ENCODE measurements around the gene FHL1. TPM values are rescaled to one million over a fixed set of nuclear protein-coding genes. Genes with fewer than 3 reads are reported as not detected.

The FHL1 gene
- total RNA-seq, 1 experiment from 2014 or later = 20.0 TPM

DNA sequence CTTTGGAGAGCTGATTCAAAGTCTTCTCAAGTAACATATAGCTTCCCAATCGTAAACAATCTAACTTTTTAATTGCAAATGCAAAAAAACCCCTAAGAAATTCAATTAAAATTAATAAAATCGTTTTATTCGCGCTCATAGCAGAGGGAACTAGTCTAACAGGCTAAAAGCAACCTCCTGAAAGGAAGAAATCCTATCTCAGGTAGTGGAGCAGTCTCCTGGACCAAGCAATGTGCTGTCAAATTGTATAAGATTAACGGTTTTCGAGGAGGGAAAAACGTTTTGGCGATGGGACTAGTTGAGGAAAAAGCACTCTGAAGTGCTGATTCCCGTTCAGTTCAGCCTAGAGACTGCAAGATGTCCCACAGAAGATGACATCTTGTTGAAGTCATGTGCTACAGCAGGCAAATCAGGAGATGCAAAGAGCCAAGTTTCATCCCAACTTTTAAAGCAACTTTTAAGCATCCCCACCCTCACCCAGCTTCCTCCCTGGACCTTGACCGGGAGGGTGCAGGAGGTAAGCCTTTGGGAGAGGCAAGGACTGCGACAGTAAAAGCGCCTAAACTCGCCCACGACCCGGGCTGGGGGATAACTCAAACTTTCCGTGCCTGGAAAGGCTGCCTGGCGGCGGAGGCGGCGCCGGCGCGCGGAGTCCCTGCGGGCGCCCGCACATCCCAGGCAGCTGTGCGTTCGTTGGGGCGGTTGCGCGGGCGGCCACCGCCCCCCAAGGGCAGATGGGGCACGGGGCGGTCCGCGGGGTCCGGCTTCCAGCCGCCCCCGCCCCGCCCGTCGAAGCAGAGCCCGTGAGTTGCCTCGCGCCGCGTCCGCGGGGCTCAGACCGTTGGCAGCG lies 103.1 kb downstream of the FHL1 start (continued):
- TF ChIP-seq, protein P1, sequence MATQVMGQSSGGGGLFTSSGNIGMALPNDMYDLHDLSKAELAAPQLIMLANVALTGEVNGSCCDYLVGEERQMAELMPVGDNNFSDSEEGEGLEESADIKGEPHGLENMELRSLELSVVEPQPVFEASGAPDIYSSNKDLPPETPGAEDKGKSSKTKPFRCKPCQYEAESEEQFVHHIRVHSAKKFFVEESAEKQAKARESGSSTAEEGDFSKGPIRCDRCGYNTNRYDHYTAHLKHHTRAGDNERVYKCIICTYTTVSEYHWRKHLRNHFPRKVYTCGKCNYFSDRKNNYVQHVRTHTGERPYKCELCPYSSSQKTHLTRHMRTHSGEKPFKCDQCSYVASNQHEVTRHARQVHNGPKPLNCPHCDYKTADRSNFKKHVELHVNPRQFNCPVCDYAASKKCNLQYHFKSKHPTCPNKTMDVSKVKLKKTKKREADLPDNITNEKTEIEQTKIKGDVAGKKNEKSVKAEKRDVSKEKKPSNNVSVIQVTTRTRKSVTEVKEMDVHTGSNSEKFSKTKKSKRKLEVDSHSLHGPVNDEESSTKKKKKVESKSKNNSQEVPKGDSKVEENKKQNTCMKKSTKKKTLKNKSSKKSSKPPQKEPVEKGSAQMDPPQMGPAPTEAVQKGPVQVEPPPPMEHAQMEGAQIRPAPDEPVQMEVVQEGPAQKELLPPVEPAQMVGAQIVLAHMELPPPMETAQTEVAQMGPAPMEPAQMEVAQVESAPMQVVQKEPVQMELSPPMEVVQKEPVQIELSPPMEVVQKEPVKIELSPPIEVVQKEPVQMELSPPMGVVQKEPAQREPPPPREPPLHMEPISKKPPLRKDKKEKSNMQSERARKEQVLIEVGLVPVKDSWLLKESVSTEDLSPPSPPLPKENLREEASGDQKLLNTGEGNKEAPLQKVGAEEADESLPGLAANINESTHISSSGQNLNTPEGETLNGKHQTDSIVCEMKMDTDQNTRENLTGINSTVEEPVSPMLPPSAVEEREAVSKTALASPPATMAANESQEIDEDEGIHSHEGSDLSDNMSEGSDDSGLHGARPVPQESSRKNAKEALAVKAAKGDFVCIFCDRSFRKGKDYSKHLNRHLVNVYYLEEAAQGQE (IDR thresholded peaks at IDR 0.05; ENCODE audit: low read depth) = no peak

DNA sequence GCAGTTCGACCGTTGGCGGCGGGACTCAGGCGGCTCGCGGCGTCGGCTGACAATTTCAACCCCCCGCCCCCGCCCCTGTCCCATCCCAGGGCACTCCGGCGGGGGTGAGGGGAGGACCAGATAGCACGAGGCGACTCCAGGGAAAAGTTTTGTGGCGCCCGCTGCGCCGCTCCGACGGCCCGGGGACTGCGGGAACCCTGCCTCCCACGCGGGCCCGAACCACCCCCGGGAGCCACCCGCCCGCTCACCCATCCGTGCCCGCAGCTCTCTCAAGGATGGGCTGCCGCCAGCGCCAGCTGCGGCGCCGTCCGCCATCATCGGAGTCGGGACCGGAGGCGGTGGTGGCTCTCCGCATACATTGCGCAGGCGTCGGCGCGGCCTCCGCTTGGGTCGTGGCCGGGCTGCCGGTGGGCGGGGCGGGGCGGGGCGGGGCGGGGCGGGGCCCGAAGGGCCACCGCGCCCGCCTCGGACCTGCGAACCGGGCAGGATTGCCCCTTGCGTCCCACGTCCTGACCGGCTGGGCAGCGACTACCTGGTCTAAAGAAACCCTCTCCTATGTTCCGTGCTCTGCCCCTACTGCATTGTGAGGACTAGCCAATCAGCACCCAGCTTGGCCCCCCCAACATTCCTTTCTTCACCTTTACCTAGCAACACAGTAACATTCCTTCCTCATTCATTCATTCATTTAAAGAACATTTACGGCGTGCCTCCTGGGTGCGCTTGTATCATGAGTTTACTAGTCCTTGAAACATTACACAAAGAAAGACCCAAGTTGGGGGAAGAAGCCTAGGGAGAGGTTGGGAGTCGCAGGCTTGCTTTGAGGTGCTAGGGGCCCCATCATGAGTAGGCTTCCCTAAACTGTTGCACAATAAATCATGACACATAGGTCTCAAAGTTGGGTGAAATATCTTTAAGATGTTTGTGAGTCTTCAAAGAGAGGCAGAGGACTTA lies 104.0 kb downstream of the FHL1 start, which contains the start of gene MAP7D3:
Gene MAP7D3 (minus strand): TSS at position 360 of the 951 bp plus-strand sequence. CDS start 42 bp downstream, at position 318.
- no peaks in the 10 kb centered on the region for H4K20me1 ChIP-seq (ENCODE audit: insufficient read depth)
- no peaks in the 10 kb centered on the region for H3K36me3 ChIP-seq (ENCODE audit: control insufficient read depth in 1 of 2, insufficient read depth in 2 of 2, low read length in 2 of 2)
- no peaks in the 10 kb centered on the region for H3K9me3 ChIP-seq (ENCODE audit: control insufficient read depth in 1 of 2, insufficient read depth in 1 of 2, low read depth in 1 of 2, low read length in 2 of 2)
- peak within 1 kb of the TSS; percentile 60 for H3K27ac ChIP-seq (ENCODE audit: low read depth, low read length)
- intact Hi-C loops (cut with micrococcal nuclease) = loop anchor here (10.0 kb wide), 1 partner anchor 243 kb away; the partner anchor contains the start of gene HTATSF1
- H3K79me2 ChIP-seq (ENCODE audit: insufficient read depth, low read length) = peaks cover 33% of the 10 kb centered on the region
- peak; percentile 85 for ATAC-seq
- RAD21 ChIA-PET (ENCODE audit: low non-redundant PET in 1 of 2, low total read pairs in 2 of 2, uncharacterized antibody in 2 of 2, unreplicated experiment in 2 of 2) = no interaction called here
- POLR2A ChIA-PET = no interaction called here
- BruUV-seq (replicated peaks) = no TSS peak
- CTCF ChIA-PET = no interaction called here
- no peaks in the 10 kb centered on the region for H3K27me3 ChIP-seq (ENCODE audit: insufficient read depth, low read length)
- peak; percentile 16 for DNase-seq (ENCODE audit: low read depth, low spot score)
- peak within 1 kb of the TSS; percentile 58 to 65 for H3K4me3 ChIP-seq (replicated peaks in 1 of 2; ENCODE audit: low read depth in 1 of 2, low read length in 2 of 2)
- H2AFZ ChIP-seq (ENCODE audit: low read depth, low read length, poor library complexity, severe bottlenecking) = peak within 1 kb of the TSS; percentile 78
- H3K4me2 ChIP-seq (ENCODE audit: low read length) = peak within 1 kb of the TSS; percentile 75
- H3K9me2 ChIP-seq (ENCODE audit: insufficient read depth) = no peaks in the 10 kb centered on the region
- peaks cover 3 to 15% of the 10 kb centered on the region in 2 experiments for H3K4me1 ChIP-seq (ENCODE audit: control insufficient read depth in 1 of 2, insufficient read depth in 2 of 2, low read length in 2 of 2)
- H3K9ac ChIP-seq (ENCODE audit: low read length) = peak within 1 kb of the TSS; percentile 75
- TF ChIP-seq, protein P2, sequence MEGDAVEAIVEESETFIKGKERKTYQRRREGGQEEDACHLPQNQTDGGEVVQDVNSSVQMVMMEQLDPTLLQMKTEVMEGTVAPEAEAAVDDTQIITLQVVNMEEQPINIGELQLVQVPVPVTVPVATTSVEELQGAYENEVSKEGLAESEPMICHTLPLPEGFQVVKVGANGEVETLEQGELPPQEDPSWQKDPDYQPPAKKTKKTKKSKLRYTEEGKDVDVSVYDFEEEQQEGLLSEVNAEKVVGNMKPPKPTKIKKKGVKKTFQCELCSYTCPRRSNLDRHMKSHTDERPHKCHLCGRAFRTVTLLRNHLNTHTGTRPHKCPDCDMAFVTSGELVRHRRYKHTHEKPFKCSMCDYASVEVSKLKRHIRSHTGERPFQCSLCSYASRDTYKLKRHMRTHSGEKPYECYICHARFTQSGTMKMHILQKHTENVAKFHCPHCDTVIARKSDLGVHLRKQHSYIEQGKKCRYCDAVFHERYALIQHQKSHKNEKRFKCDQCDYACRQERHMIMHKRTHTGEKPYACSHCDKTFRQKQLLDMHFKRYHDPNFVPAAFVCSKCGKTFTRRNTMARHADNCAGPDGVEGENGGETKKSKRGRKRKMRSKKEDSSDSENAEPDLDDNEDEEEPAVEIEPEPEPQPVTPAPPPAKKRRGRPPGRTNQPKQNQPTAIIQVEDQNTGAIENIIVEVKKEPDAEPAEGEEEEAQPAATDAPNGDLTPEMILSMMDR (IDR thresholded peaks at IDR 0.05 in 2 of 3, conservative IDR thresholded peaks at IDR 0.05 in 1 of 3; ENCODE audit: borderline replicate concordance in 1 of 3, insufficient read depth in 1 of 3, low read depth in 2 of 3, low read length in 2 of 3) = no peak
- peak; percentile 76 for TF ChIP-seq YY1 (IDR thresholded peaks at IDR 0.05; ENCODE audit: extremely low read depth, insufficient replicate concordance, low read depth, low read length)
- TF ChIP-seq POLR2A (IDR thresholded peaks at IDR 0.05; ENCODE audit: borderline replicate concordance, extremely low read depth, insufficient read depth, insufficient read length) = peak; percentile 37
- TF ChIP-seq SRF (IDR thresholded peaks at IDR 0.05; ENCODE audit: low read depth) = no peak
- no peak for TF ChIP-seq TCF7L2 (IDR thresholded peaks at IDR 0.05; ENCODE audit: borderline replicate concordance, extremely low read depth, insufficient read depth, insufficient read length)
- no peak for TF ChIP-seq FOSL1 (IDR thresholded peaks at IDR 0.05; ENCODE audit: low read depth)
- TF ChIP-seq CBX3 (IDR thresholded peaks at IDR 0.05; ENCODE audit: low read depth) = no peak
- TF ChIP-seq EGR1 (IDR thresholded peaks at IDR 0.05; ENCODE audit: low read depth) = 0 out of 2 replicates have a peak, but pooled peaks have one; percentile 31
- peak; percentile 82 for TF ChIP-seq POLR2AphosphoS5 (IDR thresholded peaks at IDR 0.05; ENCODE audit: low read depth, low read length)
- TF ChIP-seq JUND (IDR thresholded peaks at IDR 0.05) = no peak
- TF ChIP-seq SIN3A (IDR thresholded peaks at IDR 0.05; ENCODE audit: low read depth) = peak; percentile 45; the same call in 1 of the 2 replicates
- no peak for TF ChIP-seq RAD21 (IDR thresholded peaks at IDR 0.05; ENCODE audit: low read depth)
- TF ChIP-seq ZFX (IDR thresholded peaks at IDR 0.05) = no peak
- no peak for TF ChIP-seq ELF1 (IDR thresholded peaks at IDR 0.05; ENCODE audit: borderline replicate concordance, low read depth)
- TF ChIP-seq SP1 (IDR thresholded peaks at IDR 0.05; ENCODE audit: low read depth) = no peak
- TF ChIP-seq, protein P3, sequence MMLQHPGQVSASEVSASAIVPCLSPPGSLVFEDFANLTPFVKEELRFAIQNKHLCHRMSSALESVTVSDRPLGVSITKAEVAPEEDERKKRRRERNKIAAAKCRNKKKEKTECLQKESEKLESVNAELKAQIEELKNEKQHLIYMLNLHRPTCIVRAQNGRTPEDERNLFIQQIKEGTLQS (IDR thresholded peaks at IDR 0.05) = no peak
